Stimulated activated CD4-positive, alpha-beta T cell treated with anti-CD3 and anti-CD28 coated beads, Interleukin-2, amount 100 ng/mL, for 4 hours (primary cell): Measurements from ENCODE around the gene C4orf51.
A peak's percentile ranks its signal among the peaks of the same experiment; 100 is the strongest.

Source experiments
- DNase-seq: peaks from one replicate; pipeline ENCODE4 v3.0.0-alpha.2; 2020; ENCODE audit warnings: low read depth

The C4orf51 gene

DNA sequence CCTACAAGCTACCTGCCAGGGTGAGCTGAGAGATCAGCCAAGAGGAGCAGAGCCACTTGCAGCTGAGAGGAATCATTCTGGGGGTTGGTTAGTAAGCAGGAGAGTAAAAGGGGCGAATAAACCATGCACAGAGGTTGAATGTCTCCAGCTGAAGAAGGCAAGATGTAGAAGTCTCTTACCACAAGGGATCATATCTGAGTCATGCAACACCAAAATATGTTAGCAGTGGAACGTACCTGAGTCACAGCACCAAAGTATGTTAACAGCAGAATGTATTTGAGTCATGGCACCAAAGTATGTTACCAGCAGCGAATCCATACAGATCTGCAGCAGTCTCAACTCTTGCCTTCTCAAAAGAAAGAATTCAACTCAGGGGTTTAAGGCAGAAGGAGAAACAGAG lies 29.9 kb downstream of the C4orf51 start:
- DNase-seq = no peak

DNA sequence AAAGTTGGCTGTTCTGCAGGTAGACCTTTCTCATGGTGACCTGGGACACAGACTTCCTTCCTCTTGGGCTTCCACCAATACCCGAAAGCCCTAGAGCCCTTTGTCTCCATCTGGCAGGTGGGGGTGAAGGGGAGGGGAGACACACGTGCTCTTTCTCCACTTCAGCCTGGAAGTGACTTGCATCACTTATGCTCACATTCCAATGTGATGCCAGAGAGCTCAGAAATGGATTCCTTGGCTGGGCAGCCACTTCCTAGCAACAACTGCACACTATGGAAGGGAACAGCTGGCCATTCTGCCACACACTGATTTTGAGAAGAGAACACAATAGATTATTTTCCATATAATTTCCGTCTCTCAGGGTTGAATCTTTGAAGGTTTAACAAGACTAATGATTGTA lies 36.3 kb downstream of the C4orf51 start:
- no peak for DNase-seq

DNA sequence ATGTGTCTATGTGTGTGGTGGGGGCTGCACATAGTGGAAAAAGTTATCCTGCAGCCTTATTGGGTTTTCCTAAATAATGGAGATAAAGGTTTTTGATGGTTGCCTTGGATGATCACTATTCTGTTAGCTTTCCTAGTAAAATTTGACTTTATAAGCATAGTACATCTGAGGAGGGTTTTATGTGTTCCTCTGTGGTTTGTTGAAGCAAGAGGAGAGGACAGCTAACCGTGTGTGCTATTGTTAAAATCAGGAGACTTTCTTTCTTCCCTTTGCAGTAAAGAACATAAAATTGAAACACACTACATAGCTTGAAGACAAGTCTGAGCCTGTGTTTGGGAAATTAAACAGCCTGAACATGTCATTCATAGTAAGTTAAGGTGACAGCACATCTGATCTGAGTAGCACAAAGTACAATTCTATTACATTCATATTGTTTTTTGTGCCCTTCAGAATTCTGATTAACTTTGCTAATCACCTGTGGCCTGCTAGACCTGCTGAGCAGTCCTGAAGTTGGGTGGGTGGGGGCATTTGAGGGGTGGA lies 36.8 kb downstream of the C4orf51 start:
- DNase-seq = no peak

DNA sequence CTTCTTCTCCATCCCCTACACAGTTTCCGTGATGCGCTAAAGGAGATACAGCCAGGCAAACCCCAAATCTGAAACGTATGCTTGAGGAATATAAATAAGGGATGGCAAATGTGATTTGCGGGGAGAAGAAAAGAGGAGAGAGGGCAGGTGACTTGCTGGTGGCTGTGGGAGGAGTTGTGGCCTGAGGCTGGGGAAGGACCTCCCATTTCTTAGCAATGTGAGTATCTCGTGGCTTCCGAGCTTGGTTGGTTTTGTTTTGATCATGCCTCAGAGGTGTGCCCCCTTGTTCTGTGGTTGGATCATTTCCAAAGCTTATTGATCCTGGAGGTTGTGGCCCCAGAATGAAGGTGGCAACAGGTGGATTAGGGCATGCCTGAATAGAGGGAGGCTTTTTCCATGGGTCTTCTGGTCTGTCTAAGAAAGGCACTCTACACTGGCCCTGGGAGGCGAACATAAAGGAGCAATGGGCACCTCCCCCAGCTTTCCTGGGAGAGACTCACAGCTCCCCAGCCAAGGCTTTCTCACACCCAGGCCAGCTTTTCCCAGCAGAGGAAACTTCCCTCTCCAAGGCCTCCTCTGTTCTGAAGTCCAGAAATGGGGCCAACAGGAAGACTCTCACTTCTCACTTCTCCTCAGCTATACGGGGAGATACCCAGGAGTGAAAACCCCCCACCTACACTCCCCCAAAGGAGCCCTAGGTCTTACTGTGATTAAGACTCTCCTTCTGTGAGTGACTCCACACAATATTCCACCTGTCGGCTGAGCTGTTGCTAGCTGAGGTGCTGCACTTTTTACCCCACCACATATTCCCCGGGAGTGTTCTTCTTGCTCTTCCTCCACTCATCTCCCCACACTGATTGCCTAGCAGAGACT lies 40.0 kb downstream of the C4orf51 start:
- no peak for DNase-seq

DNA sequence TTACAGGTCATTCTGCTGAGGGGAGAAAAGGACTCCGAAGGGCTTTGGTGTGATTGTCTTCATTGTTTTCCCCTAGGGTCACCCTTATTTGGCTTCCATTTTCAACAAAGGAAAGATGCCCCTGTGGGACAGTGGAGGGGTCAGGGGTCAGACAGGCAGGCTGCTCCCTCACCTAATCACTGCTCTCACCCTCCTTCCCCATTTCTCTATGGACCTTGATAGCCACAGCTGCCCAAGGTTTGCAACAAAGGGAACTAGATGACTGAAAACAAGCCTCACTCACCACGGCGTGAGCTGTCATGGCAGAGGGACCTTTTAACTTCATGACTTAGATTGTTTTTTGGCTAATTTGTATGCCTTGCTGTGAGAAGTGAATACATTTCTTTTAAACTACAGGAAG lies 40.7 kb downstream of the C4orf51 start:
- no peak for DNase-seq

GRCh38 chr4:145722561-145722960 lies 42.6 kb downstream of the C4orf51 start:
- no peak for DNase-seq

- DNase-seq = no peak
Observed at GRCh38 chr4:145723336-145723735, 43.4 kb downstream of the C4orf51 start.

- DNase-seq = no peak
Observed at GRCh38 chr4:145730026-145730425, 50.1 kb downstream of the C4orf51 start.

GRCh38 chr4:145731028-145731427 lies 51.1 kb downstream of the C4orf51 start:
- DNase-seq = no peak

GRCh38 chr4:145732001-145732815 lies 52.3 kb downstream of the C4orf51 start:
- DNase-seq = no peak

GRCh38 chr4:145732895-145733880 lies 53.2 kb downstream of the C4orf51 start:
- peak; percentile 82 for DNase-seq

GRCh38 chr4:145734031-145734430 lies 54.1 kb downstream of the C4orf51 start:
- DNase-seq = no peak

- DNase-seq = no peak
Observed at GRCh38 chr4:145734576-145735346, 54.8 kb downstream of the C4orf51 start.

DNA sequence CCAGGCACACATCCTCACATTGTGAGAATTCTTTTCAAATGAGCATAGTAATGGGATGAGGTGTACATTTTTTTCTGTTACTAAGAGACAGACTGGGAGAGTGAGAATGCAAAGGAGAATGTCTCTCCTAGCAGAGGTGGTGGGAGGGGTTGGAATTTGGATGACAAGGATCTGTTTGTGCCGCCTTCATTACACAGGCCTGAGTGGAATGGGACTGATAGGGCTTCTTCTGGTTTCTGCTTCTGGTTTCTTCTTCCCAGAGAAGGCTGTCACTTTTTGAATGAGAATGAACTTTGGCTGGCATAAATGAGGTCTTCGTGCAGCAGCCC lies 55.4 kb downstream of the C4orf51 start:
- no peak for DNase-seq

- no peak for DNase-seq
Observed at GRCh38 chr4:145735827-145736226, 55.9 kb downstream of the C4orf51 start.

DNA sequence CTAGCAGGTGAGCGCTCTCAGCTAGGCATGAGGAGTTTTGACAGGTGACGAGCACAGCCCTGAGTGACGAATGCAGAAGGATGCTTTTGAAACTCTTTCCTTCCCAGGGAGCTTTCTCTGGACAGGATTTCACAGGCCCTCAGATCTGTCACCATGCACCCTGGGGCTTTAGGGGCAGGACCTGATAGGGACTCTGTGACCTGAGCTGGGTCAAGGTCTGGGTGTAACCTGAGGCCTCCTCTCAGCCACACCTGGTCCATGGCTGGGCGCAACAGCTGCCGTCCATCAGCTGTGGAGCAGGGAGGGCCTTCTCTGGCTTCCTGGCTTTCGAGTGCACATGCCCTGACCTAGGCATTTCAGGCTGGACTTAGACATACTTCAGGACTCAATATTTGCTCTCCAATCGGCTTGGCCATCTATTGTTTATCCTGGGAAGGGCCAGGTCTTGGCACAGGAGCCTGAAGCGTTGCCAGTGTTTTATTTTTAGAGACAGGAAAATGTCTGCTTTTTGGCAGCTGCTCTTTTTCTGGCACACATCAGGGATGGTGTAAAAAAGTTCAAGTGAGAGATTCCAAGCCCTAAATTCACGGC lies 56.4 kb downstream of the C4orf51 start:
- DNase-seq = no peak

DNA sequence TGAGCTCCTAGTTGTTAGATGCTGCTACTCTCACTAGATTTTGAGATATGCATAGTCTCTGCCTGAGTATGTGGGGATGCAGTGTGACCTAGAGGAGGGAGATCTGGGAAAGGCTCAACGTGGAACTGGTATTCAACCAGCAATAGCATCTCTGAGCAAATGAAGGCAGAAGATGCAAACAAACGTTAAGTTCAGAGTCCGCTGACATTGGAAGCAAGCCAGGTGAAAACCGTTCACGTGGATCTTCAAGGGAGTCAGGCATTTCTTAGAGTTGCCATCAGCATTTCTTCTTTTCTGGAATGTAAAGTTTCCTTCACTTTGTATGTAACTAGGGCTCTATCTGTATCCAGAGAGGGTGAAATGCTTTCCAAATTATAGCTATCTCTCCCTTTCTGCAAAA lies 59.9 kb downstream of the C4orf51 start:
- DNase-seq = no peak

DNA sequence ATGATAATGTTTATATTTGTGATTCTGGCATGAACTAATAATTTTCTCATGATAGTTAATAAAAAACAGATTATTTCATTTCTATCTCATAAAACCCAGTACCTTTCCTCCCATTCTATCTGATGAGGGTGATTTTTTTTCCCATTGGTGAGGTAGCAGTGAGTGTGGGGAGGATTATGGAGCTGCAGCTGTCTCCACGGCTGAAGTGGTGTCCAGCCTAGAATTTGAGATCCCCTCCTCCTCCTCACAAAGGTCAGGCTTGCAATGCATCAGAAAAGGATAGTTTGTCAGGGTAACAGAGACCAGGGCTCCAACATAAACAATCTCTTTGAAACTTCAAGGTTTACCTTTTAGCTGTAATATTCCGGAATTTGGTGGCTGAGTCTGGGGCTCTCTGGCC lies 60.9 kb downstream of the C4orf51 start:
- no peak for DNase-seq

DNA sequence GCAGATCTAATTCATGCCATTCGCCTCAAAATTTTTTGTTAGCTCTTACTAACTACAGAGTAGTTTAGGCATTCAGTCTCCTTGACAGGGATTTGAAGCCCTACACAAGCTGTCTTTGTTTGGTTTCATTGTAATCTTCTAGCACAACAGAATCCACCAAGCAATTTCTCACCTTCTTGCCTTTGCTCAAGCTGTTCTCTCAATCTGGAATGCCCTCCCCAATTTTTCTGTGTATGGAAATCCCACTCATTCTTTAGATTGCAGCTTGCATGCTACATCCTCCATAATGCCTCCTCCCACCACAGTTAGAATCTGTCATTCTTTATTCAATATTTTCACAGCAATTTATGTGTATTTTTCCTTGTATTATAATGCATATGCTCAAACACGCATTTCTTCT lies 63.7 kb downstream of the C4orf51 start:
- DNase-seq = no peak

GRCh38 chr4:145755802-145756201 lies 75.9 kb downstream of the C4orf51 start:
- DNase-seq = no peak

DNA sequence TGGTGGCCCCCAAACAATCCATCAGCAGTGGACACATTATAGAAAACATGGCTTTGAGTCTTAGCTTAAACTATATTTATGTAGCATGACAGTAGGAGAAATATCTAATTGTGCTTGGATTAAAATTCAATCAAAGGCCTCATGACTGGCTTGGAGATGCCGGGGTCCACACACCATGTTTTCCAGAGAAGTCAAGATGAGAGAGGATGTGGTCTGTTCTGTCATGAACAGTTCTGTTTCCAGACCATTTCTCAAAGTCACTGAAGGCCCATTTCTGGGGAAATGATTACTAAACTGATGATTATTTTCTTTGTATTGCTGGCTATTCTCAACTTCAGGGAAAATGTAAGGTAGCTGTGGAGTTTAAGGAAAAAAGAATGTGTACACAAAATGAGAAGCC lies 76.3 kb downstream of the C4orf51 start:
- no peak for DNase-seq
